NCI-H2081 treated with DMSO at 0.1 percent for 48 hours (cell line): Measurements from ENCODE around the gene IFITM1.
"Not testable (repeated sequence)": the region's sequence is repeated elsewhere in the genome, so short reads cannot be mapped to it uniquely, and the experiment has no call there.

Experiments
- DNase-seq: peaks from one replicate; lab custom pipeline; 2025; lab: John Stamatoyannopoulos, UW

The IFITM1 gene

DNA sequence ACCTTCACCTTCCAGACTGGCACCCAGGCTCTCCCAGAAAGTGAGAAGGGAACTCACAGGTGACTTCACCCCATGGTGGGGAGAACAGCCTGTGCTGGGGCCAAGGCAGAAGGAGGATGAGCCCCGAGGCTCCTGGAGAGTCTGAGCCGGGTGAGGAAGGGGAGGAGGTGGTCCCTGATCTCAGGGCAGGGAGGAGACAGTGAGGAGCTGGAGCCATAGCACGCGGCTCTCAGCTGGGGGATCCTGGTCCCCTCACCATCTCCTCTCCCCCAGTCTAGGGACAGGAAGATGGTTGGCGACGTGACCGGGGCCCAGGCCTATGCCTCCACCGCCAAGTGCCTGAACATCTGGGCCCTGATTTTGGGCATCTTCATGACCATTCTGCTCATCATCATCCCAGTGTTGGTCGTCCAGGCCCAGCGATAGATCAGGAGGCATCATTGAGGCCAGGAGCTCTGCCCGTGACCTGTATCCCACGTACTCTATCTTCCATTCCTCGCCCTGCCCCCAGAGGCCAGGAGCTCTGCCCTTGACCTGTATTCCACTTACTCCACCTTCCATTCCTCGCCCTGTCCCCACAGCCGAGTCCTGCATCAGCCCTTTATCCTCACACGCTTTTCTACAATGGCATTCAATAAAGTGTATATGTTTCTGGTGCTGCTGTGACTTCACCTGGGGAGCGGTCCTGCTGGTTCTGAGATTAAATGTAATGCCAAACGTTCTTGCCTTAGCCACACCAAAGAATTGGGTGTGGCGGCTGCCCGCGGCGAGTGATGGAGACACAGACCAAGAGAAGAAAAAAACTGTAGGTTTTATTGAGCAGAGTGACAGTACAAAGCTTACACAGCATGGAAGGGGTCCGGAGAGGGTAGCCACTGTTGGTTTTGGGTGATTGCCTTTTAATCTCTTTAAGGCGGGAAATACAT lies 4.8 kb upstream of the IFITM1 start:
- not testable (repeated sequence) for DNase-seq

DNA sequence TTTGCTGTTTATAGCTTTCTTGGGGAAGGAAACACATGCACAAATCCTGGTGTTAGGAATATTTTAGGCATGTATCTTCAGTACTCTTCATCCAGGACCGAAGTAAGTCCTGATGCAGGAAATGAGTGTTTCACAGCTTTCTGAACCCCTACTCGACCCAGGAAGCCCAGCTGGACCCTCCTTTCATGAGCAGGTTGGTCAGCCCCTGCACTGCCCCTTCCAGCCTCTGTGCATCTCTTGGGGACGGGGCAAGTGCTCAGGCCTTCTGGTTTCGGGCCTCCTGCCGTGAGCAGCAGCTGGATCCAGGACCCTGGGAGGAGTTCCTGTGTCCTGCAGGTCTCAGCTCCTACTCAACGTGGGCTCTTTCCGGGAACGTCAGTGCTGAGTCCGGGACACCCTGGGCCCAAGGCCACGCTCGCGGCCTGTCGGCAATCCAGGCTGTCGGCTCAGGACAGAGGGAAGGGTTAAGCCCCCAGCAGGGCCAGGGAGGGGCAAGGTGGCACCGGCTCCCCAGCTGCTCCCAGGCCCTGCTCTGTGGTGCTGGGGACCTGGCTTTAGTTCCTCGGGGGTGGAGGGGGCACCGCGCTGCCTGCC lies 3.8 kb upstream of the IFITM1 start:
- DNase-seq, result not testable (repeated sequence)

DNA sequence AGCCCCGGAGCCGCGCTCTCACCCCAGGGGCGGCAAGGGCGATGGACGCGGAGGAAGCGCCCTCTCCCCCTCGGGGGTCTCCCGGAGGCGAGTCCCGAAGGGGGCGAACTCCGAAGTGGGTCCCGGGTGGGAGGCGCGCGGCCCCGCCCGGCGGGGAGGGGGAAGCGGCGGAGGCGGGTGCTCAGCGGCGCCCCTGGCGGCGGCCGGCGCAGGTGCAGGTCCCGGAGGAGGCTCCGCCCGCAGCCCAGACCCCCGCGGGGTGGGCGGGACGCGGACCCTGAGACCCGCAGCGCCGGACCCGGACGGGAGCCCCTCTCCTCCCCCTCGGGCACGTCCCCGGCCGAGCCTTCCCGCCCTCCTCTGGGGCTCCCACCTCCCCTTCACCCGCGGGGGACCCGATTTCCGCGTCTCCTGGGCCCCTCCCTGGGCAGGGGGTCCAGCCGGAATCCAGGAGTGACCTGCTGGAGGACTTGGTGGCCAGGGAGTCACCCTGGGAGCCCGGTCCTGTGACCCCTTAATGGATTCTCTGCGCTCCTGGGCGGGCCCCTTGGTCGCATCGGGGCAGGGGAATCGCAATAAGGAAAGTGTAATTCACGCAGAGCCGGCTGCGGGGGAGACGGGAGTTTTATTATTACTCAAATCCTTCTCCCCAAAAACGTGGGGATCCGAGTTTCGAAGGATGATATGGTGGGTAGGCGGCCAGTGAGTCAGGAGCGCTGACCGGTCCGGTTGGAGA lies 2.7 kb upstream of the IFITM1 start:
- not testable (repeated sequence) for DNase-seq

DNA sequence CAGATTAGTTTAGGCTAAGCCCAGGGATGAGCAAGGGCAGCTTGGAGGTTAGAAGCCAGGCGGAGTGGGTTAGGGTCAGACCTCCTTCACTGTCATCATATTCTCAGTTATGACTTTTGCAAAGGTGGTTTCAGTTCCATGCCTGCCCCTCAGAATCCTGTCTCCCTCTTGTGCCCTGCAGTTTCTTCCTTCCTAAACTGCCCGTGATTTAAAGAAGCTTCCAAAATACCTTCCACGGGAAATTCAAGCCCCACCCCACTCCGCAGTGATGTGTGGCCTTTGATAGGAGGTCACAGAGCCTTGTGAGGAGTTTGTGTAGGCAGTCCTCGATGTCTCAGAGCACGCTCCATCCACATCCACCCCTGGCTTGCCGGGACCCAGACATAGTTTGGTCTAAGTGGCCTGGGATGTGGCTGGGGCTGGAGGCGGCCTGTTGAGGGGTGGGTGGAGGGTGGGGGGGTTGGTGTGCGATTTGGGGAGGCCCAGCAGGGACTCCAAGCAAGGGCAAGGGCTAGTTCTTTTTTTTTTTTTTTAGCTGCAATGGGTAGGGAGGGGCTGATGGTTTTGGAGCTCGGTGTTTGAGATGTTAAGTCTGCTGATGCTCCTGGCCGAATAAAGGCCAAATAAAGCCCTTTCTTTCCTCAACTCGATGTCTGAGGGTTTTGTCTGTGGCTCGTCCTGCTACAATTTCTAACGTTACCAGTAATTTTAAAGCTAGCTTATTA lies 1.6 kb upstream of the IFITM1 start:
- no peak for DNase-seq

DNA sequence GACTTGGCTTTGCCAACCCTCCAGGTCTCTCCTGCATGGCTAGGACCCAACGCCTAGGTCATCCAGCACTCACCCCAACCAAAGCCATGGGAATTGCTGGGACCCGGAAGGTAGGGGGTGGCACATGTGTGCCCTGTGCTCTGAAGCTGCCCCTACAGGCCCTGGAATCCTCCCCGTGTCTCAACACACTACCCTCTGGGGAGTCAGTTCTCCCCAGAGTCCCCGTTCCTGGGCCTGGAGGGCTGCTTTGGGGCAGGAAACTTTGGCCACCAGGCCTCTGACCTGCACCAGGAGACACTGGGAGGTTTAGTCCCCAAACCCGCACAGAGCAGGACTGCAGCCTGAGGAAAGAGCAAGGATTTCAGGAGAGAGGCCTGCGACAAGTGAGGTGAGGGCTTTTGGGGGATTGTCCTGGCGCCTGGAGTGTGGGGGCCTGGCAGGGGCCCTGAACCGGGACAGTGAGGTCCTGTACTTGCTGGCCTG lies 495 bp upstream of the IFITM1 start:
- DNase-seq, result no peak

DNA sequence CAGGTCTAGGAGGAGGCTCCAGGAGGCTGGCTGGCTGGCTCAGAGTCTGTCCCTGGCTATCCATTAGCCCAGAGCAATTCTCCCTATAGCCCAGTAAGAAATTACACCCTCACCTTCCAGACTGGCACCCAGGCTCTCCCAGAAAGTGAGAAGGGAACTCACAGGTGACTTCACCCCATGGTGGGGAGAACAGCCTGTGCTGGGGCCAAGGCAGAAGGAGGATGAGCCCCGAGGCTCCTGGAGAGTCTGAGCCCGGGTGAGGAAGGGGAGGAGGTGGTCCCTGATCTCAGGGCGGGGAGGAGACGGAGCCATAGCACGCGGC lies 675 bp downstream of the IFITM1 start:
- not testable (repeated sequence) for DNase-seq

DNA sequence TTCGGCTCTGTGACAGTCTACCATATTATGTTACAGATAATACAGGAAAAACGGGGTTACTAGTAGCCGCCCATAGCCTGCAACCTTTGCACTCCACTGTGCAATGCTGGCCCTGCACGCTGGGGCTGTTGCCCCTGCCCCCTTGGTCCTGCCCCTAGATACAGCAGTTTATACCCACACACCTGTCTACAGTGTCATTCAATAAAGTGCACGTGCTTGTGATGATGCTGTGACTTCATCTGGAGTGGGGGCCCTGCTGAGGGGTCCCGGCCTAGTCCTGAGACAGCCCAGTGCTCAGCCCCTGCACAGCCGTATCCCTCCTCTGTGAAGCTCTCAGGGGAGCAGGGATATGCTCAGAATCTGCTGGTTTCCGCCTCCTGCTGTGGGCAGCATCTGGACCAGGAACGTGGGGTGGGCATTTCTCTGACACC lies 1.2 kb downstream of the IFITM1 start:
- no peak for DNase-seq

DNA sequence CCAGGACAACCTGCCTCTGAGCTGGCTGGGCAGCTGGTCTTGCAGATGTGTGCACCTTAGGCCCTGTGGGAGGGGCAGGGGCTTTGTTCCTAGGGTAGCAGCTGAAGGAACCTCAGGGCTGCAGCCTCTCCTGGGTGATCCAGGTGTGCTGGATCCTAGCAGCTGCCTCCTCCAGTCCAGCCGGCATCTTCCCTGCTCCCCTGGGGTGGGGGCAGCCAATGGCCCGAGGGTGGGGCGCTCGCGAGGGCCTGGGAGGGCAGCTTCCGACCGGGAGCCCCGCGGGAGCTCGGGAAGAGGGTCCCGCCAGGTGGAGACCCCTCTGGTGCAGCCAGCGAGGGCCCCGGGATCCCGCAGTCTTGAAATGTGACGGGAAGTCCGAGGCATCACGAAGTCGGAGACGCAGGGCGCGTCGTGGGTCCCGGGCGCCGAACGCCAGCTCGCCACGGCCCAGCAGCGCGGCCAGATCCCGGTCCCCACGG lies 1.7 kb downstream of the IFITM1 start:
- DNase-seq, result no peak

DNA sequence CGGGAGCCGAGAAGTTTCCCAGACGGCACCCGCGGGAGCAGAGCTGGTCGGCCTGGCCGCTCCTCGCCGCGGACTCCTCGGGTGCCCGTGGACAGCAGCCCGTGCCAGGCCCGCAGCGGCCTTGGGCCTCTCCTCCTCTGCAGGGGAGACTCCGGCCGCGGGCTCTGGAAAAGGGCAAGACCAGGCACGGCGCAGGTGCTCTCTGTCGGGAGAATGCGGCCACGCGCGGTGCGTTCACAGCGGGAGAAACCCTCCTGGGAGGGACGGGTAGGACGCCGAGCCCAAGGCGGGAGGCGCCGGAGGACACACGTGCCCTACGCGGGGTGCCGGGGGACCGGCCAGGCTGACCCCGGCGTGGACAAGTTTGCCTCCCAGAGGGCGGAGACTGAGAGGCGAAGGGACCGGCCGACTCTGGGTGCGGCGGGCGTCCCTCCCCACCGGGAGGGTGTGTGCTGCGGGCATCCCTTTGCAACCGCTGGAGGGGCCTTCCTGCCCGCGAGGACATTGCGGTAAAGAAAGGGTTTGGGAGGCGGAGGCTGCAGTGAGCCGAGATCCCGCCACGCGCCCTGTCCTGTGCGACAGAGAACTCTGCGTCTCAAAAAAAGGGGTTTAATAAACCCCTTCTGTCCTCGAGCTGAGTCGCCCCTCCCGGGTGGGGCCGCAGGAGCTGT lies 2.3 kb downstream of the IFITM1 start:
- no peak for DNase-seq

DNA sequence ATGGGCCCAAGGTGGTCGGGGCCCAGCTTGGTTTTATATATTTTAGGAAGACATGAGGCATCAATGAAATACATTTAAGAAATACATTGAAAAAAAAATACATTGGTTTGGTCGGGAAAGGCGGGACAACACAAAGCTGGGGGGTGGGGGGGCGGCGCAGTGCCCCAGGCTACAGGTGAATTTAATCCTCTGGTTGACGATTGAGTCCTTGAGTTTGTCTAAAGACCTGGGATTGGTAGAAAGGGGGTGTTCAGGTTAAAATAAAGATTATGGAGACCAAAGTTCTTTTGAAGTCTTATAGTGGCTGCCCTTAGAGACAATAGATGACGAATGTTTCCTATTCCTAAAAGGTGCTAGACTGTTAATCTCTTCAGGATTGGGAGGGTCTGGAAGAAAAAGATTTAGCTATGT lies 3.1 kb downstream of the IFITM1 start:
- DNase-seq, result no peak

DNA sequence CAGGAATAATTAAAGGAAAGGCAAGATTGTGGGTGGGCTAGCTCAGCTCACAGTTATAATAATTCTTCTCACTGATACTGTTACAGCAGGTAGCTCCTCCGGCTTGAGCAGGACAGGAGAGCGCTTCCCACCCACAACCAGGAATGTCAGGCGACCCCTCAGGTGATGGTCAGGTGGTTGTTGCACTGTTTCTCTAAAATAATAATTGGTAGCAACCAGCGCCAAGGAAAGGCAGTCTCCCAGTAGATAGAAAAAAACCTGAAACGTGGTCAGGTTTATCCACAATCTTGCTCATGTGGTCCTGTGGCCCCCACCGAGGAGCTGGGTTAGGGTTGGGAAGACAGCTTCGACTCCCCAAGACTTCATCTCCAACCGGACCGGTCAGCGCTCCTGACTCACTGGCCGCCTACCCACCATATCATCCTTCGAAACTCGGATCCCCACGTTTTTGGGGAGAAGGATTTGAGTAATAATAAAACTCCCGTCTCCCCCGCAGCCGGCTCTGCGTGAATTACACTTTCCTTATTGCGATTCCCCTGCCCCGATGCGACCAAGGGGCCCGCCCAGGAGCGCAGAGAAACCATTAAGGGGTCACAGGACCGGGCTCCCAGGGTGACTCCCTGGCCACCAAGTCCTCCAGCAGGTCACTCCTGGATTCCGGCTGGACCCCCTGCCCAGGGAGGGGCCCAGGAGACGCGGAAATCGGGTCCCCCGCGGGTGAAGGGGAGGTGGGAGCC lies 4.0 kb downstream of the IFITM1 start:
- not testable (repeated sequence) for DNase-seq

DNA sequence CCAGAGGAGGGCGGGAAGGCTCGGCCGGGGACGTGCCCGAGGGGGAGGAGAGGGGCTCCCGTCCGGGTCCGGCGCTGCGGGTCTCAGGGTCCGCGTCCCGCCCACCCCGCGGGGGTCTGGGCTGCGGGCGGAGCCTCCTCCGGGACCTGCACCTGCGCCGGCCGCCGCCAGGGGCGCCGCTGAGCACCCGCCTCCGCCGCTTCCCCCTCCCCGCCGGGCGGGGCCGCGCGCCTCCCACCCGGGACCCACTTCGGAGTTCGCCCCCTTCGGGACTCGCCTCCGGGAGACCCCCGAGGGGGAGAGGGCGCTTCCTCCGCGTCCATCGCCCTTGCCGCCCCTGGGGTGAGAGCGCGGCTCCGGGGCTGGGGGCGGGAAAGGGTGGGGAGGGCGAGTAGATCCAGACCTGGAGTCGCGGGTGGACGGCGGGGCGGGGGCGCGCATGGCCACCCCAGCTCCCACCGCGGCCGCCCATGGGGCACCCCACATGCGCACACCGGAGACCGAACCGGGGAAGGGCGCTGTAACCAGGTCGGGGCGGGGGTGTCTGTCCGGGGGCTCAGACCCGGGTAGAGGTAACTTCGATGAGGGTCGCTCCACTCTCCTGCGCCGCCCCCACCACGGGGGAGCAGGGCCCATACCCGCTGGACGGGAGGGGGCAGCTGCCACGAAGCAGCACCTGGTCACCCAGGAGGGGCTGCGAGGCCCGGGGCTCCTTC lies 4.7 kb downstream of the IFITM1 start:
- DNase-seq, result not testable (repeated sequence)

DNA sequence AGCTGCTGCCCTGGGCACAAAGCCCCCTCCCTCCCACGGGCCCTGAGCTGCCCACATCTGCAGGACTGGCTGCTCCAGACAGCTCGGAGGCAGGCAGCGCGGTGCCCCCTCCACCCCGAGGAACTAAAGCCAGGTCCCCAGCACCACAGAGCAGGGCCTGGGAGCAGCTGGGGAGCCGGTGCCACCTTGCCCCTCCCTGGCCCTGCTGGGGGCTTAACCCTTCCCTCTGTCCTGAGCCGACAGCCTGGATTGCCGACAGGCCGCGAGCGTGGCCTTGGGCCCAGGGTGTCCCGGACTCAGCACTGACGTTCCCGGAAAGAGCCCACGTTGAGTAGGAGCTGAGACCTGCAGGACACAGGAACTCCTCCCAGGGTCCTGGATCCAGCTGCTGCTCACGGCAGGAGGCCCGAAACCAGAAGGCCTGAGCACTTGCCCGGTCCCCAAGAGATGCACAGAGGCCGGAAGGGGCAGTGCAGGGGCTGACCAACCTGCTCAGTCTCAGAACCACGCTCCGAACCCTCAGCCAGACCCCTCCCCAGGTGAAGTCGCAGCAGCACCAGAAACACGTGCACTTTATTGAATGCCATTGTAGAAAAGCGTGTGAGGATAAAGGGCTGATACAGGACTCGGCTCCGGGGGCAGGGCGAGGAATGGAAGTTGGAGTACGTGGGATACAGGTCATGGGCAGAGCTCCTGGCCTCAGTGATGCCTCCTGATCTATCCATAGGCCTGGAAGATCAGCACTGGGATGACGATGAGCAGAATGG lies 5.5 kb downstream of the IFITM1 start:
- DNase-seq, result not testable (repeated sequence)

DNA sequence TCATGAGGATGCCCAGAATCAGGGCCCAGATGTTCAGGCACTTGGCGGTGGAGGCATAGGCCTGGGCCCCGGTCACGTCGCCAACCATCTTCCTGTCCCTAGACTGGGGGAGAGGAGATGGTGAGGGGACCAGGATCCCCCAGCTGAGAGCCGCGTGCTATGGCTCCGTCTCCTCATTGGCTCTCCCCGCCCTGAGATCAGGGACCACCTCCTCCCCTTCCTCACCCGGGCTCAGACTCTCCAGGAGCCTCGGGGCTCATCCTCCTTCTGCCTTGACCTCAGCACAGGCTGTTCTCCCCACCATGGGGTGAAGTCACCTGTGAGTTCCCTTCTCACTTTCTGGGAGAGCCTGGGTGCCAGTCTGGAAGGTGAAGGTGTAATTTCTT lies 6.0 kb downstream of the IFITM1 start:
- not testable (repeated sequence) for DNase-seq

DNA sequence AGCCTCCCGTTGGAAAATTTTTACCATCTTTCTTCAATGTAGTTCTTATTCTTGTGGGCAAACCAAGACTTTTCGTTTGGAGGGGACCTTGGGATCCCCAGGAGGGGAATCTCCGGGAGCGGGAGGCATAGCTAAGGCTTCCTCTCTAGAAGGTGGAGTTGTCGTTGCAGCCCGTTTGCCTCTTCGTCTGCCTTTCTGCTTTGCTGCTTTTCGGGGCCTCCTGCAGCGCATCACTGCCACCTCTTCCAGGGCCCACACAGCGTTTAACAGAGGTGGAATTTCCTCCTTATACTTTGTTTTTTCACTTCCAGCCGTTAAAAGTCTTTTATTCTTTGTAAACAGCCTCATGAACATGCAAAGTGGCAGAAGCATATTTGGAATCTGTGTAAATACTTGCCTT lies 10.3 kb downstream of the IFITM1 start:
- no peak for DNase-seq

DNA sequence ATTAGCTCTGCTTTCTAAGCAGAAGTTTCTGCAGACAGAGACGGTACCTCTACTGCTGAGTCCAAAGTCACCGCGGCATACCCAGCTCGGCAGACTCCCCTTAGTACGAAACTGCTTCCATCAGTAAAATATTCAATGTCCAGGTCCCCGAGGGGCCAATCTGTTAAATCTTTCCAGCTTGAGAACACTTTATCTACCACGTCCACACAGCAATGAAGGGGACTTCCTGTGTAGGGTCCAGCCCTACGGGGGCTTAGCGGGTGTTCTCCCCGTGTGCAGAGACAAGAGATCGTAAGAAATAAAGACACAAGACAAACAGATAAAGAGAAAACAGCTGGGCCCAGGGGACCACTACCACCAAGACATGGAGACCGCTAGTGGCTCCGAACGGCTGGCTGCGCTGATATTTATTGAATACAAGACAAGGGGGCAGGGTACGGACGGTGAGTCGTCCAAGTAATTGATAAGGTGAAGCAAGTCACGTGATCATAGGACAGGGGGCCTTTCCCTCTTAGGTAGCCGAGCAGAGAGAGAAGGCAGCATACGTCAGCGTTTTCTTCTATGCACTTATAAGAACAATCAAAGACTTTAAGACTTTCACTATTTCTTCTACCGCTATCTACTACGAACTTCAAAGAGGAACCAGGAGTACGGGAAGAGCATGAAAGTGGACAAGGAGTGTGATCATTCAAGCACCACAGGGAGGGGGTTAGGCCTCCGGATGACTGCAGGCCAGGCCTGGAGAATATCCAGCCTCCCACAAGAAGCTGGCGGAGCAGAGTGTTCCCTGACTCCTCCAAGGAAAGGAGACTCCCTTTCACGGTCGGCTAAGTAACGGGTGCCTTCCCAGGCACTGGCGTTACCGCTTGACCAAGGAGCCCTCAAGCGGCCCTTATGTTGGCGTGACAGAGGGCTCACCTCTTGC lies 11.0 kb downstream of the IFITM1 start:
- DNase-seq, result not testable (repeated sequence)

DNA sequence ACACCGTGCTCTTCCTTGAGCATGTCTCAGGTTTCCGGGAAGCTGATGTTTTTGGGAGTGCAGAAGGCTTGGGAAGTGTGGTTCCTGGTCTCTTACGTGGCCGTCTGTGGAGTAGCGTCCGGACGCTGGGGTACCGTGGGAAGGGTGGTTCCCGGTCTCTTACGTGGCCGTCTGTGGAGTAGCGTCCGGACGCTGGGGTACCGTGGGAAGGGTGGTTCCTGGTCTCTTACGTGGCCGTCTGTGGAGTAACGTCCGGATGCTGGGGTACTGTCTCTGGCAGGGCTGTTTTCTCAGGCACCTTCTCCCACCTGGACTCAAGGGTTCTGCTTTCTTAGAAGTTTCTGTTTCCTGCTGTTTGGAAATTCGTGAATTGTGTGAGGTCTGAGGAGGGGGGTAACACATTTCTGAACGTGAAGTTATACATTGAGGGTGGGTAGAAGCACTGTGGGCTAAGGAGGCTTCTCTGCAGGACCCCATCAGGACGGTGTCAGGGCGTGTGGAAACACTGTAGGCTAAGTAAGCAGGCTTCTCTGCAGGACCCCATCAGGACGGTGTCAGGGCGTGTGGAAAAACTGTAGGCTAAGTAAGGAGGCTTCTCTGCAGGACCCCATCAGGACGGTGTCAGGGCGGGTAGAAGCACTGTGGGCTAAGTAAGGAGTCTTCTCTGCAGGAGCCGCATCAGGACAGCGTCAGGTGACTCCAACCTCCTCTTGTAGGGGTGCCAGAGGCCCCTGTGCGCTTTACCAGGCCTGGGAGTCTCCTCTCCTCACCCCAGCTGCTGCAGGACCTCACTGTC lies 12.2 kb downstream of the IFITM1 start:
- DNase-seq, result no peak

DNA sequence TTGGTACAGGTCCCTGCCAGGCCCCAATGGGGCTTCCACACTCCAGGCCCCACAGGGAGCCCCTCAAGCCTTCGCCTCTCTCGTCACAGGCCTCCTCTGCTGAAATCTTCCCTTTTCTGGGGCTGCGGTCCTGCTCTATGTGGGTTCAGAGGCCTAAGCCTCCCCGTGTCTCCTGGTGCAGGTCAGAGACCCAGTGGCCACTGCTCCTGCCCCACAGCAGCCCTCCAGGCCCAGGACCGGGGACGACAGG lies 12.7 kb downstream of the IFITM1 start:
- DNase-seq, result no peak
